NCI-H1092 treated with DMSO at 0.1 percent for 48 hours (cell line): Measurements from ENCODE around the gene KLLN.
A peak's percentile ranks its signal among the peaks of the same experiment; 100 is the strongest.
"Not testable (repeated sequence)": the region's sequence is repeated elsewhere in the genome, so short reads cannot be mapped to it uniquely, and the experiment has no call there.

Source experiments
- DNase-seq: peaks from one replicate; lab custom pipeline; 2025; lab: John Stamatoyannopoulos, UW

Gene KLLN, protein sequence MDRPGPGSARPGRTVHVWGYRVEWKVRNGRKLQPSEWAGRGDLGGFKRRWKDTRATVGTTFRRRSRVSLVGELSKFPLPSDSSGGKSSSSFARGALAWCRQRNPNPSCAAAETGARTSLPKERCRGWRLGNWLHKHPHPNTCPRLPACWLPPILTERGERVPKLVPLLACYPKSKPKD

DNA sequence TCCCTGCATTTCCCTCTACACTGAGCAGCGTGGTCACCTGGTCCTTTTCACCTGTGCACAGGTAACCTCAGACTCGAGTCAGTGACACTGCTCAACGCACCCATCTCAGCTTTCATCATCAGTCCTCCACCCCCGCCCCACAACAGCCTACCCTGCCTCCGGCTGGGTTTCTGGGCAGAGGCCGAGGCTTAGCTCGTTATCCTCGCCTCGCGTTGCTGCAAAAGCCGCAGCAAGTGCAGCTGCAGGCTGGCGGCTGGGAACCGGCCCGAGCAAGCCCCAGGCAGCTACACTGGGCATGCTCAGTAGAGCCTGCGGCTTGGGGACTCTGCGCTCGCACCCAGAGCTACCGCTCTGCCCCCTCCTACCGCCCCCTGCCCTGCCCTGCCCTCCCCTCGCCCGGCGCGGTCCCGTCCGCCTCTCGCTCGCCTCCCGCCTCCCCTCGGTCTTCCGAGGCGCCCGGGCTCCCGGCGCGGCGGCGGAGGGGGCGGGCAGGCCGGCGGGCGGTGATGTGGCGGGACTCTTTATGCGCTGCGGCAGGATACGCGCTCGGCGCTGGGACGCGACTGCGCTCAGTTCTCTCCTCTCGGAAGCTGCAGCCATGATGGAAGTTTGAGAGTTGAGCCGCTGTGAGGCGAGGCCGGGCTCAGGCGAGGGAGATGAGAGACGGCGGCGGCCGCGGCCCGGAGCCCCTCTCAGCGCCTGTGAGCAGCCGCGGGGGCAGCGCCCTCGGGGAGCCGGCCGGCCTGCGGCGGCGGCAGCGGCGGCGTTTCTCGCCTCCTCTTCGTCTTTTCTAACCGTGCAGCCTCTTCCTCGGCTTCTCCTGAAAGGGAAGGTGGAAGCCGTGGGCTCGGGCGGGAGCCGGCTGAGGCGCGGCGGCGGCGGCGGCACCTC is at the start of gene KLLN, which contains the start of gene PTEN:
KLLN (minus strand) TSS at position 481 of the 891 bp plus-strand sequence. CDS start 1,046 bp downstream, outside the sequence.
PTEN (plus strand) TSS at position 573 of the 891 bp plus-strand sequence. CDS start 845 bp downstream, outside the sequence.
- DNase-seq: peak; percentile 82

DNA sequence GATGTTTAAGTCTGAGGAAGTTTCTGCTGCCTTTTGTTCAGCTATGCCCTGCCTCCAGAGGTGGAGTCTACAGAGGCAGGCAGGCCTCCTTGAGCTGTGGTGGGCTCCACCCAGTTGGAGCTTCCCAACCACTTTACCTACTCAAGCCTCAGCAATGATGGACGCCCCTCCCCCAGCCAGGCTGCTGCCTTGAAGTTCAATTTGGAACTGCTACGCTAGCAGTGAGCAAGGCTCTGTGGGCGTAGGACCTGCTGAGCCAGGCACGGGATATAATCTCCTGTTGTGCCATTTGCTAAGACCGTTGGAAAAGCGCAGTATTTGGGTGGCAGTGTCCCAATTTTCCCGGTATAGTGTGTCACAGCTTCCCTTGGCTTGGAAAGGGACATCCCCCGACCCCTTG is 40.1 kb upstream of the KLLN start:
- DNase-seq: not testable (repeated sequence)

DNA sequence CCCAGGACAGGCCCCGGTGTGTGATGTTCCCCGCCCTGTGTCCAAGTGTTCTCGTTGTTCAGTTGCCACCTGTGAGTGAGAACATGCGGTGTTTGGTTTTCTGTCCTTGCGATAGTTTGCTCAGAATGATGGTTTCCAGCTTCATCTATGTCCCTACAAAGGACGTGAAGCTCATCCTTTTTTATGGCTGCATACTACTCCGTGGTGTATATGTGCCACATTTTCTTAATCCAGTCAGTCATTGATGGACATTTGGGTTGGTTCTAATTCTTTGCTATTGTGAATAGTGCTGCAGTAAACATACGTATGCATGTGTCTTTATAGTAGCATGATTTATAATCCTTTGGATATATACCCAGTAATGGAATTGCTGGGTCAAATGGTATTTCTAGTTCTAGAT is 34.6 kb upstream of the KLLN start:
- DNase-seq: not testable (repeated sequence)

DNA sequence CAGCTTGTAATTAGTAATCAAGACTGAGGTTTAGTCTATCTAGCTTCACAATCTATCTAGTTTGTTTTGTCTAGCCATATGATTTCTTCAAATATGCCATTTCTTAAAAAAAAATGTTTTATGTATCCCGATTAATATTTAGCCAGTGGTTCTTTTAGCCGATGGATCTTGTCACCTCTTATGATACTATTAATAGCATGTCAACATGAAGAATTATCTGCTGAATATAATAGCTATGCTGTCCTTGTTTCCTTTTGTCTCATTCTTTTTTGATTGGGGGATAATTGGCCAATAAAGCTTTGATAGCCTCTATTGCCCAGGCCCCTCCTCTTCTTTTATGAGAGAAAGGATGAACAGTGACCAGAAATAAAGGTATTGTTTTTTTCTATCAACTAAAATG is 32.9 kb upstream of the KLLN start:
- no peak for DNase-seq

DNA sequence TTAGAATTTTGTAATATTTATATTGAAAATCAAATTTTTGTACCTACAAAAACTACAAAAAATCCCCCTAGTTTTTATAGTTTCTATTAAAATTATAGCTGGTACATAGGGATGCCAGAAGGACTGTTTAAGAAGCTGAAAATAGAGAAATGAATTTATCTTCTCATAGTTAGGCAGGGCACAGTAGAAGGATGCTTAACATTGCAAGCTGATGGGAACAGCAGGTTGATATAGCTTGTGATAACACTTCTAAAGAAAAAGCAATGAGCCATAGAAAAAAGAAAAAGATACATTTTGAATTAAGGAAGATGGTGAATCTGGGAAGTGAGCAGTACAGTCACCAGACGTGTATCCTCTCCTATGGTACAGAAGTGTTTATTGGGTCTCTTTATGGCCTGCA is 32.1 kb upstream of the KLLN start:
- no peak for DNase-seq

DNA sequence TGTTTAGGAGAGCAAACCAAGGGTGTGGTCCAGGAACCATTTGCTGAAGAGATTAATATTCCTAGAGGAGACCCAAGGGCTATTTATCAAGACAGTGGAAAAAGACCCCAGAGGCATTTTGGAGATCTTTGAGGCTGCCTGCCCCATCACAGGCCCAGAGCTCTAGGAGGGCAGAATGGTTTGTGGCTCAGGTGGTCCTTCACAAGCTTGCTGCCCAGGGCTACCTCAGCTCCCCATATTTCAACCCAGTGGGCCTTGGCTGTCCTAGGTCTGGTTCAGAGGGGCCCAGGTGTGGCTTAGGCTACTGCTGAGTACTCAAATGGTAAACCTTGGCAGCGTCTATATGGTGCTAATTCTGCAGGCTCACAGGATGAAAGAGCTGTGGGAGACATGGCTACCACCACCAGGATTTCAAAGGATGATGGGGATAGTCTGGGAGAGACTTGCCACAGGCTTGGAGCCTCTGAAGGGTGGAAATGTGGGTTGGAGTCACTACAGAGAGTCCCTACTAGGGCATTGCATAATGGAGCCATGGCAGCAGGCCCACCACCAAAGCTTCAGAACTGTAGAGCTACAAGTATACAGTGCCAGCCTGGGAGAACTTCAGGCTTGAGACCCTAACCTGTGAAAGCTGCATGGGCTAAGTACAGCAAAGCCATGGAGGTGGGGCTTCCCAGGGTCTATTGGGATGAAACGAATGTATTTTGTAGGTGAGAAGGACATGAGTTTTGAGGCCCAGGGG is 24.4 kb upstream of the KLLN start:
- no peak for DNase-seq

DNA sequence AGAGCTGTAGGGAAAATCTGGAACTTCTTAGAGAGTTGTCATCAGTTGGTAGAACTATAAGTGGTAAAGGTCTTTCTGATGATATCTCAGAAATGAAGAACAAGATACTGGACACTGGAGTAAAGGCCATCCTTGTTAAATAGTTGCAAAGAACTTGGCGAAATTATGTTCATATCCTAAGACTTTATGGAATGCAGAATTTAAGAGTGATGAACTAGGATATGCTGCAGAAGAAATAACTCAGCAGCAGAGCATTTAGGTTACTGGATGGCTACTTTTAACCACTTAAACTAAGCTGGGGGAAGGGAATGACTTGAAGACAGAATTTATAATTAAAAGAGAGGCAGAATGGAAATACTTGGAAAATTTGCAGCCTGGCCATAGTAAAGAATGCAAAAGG is 23.8 kb upstream of the KLLN start:
- no peak for DNase-seq

DNA sequence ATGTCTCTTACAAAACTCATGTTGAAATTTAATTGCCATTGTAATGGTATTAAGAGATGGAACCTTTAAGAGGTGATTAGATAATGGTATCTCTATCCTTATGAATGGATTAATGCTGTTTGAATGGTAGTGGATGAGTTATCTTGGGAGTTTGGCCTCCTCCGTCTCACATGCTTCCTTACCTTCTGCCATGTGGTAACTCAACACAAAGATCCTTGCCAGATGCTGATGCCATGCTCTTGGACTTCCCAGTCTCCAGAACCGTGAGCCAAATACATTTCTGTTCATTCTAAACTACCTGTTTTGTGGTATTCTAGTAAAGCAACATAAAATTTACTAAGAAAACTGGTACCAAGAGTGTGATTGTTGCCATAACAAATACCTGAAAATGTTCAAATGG is 23.3 kb upstream of the KLLN start:
- DNase-seq: no peak

DNA sequence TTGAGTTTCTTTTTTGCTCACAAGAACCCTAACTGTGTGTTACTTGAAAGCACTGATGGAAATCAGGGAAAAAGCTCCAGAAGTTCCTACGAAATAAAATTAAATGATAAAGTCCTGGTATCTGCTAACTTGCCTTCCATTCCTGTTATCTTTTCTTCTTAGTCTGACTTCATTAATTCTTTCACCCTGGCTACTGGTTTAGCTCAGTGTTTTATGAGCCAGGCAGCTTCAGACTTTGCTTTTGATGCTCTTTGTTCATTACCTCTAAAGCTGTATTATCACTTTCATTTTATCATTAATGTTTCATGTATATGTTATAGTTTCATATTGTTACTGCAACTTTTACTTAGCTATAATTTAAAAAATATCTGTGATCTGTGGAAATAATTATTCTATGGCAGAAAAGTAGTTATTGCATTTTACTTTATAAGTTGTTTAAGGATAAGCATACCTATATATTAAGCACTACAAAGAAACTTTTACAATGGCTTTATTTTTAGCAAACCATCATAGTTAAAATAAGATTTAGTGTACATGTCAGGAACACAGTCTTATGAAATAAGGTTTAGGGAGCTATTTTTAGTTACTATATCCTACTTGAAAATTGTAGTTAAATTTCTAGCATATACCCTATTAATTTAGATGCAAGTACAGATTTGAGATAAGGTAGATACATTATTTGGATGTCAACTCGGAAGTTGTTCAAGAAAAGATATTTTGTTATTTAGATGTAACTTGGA is 19.4 kb upstream of the KLLN start:
- DNase-seq: no peak

DNA sequence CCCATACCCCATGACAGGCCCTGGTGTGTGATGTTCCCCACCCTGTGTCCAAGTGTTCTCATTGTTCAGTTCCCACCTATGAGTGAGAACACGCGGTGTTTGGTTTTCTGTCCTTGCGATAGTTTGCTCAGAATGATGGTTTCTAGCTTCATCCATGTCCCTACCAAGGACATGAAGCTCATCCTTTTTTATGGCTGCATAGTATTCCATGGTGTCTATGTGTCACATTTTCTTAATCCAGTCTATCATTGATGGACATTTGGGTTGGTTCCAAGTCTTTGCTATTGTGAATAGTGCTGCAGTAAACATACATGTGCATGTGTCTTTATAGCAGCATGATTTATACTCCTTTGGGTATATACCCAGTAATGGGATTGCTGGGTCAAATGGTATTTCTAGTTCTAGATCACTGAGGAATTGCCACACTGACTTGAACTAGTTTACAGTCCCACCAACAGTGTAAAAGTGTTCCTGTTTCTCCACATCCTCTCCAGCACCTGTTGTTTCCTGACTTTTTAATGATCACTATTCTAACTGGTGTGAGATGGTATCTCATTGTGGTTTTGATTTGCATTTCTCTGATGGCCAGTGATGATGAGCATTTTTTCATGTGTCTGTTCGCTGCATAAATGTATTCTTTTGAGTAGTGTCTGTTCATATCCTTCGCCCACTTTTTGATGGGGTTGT is 18.2 kb upstream of the KLLN start:
- not testable (repeated sequence) for DNase-seq

DNA sequence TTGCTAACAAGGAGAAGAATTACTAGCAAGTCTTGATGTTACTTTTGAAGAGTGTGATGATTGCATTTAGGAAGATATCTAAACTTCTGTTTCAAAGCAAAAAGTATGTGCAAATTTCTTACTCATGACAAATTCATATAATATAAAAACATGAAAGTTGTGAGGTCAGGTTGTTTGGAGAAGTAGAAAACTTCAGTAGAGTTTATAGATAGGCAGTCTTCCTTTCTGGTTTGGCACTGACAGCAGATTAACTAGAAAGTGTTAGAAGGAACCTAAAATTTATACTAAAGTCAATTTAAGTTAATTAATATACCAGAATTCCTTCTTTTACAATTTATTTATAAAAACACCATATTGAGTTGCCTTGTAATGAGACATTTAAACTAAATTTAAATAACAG is 17.0 kb upstream of the KLLN start:
- no peak for DNase-seq

DNA sequence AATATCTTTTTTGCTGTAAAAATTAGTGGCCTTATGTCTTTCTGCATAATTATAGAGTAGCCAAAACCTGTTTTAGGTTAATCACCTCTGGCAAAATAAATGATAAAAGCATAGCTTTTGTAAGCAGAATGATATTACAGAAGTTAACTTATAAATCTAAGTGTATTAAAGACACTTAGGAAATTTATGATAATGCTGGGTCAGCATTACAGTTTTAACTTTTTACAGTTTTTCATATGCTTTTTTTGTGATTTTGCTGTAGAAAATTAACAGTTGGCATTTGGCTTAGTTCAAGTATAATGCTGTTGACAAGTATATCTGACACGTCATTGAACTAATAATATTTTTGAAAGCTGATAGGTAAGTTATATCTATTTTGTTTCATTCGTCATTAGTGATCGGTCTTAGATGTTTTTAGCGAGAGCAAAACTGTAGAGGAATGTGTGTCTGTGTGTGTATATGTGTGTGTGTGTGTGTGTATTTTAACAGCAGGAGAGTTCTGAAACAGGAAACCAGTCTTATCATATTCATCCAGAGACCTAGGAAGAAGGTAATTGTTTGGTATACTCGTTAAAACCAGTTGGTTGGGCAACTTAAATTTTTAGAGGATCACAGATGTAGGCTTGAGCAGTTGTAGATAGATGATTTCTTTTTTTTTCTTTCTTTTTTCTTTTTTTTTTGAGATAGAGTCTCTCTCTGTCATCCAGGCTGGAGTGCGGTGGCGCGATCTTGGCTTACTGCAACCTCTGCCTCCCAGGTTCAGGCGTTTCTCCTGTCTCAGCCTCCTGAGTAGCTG is 15.5 kb upstream of the KLLN start:
- DNase-seq: no peak

DNA sequence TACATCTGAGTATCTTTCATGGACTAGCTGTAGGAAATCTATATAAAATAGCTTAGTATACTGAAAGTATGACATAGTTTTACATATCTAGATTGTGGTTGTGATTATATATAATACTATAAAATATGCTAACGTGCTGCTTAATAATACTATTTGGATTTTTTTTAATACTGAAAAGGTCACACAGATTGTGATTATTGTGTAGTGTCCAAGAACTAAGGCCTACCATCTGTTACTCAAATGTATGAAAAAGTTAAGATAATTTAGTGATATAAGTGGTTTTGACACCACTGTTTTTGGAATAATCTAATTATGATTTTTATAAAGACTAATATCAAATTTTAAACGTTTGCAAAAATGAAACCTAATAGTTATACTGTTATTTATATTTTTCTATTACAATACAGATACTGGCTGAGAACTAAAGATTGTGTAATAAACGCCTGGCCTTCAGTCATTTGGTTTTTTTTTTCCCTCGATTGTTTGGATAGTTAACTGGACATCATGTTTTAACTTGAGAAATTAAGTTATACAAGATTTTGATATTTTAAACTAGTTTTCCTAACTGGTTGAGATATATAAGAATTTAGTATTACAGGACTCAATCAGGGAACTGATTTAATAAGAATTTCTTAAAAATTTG is 12.7 kb upstream of the KLLN start:
- no peak for DNase-seq

DNA sequence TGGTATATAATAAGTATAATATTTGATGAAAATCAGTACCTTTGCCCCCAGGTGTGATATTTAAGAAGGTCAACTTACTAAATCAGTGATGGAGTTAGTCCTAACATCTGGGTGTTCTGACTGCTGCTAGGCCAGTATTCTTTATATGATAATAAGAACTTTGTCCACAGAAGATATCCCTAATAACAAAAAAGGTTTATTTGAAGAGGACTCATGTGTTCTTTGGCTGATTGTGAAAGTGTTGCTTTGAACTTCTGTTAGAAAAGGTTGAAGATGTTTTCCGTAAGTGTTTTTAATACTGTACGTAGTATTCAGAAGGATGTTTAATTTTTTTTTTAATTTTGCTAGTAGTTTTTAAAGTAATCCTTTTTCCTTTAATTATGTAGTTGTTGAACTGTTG is 10.3 kb upstream of the KLLN start:
- DNase-seq: no peak

DNA sequence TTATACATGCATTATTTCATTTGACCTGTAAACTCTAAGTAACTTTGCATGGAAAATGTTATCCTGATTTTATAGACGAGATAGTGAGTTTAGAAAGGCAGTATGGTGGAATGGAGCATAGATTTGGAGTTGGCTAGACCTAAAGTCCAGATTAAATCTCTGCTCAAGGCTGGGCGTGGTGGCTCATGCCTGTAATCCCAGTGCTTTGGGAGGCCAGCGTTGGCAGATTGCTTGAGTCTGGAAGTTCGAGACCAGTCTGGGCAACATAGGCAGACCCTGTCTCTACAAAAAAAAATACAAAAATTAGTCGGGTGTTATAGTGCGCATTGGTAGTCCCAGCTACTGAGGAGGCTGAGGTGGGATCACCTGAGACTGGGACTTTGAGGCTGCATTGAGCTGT is 9.5 kb upstream of the KLLN start:
- DNase-seq: no peak

DNA sequence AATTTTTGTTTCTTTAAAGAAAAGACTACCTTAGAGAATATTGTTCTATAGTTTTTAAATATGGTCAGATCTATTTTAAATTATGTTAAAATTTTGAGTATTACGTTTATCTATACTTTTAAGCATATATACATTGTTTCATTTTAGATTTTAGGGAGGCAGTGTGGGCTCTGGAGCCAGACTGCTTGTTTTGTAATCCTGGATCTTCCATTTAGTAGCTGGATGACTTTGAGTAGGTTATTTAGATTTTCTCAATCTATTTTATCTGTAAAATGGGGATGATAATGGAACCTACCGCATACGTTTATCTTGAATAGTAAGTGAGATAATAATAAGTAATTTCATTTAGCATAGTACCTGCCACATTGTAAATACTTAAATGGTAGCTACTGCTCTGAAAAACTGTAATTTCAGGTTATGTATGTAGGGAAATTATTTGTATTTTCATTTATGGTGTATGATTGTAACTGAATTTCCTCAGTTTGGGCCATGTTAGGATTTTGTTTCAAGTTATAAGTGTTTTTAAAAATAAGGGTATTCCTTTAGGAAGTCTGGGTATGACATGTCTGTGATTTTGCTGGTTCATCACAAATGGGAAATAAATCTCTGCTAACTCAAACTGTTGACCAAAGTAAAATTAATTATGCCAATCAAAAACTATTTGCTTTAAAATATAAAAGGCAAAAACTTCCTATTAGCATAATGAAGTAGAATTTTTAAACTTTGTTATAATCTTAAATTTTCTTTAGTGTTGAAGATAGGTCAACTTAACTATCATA is 6.6 kb upstream of the KLLN start:
- DNase-seq: no peak

DNA sequence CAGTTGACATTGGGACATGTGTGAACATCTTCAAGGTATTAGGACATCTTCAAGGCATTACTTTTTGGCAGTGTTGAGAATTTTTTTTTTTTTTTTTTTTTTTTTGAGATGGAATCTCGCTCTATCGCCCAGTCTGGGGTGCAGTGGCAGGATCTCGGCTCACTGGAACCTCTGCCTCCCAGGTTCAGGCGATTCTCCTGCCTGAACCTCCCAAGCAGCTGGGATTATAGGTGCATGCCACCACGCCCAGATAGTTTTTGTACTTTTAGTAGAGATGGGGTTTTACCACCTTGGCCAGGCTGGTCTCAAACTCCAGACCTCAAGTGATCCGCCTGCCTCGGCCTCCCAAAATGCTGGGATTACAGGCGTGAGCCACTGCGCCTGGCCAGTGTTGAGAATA is 5.8 kb upstream of the KLLN start:
- DNase-seq: not testable (repeated sequence)

DNA sequence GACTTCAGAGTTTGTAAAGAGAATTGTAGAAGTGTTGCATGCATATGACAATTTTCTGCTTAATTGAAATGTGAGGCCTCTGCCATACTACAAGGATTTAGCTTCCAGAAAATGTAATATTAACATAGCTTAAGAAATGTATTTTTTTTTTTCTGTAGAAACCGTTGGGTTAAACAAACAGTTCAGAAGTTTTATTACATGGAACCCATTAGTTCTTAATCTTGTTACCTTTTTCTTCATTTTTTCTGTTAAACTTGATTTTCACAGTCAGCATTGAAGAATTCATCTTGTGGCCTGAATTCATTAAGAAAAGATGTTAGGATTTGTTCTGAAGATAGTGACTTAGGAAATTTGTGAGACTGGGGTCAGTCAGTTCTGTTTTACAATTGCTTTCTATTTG is 4.9 kb upstream of the KLLN start:
- no peak for DNase-seq

DNA sequence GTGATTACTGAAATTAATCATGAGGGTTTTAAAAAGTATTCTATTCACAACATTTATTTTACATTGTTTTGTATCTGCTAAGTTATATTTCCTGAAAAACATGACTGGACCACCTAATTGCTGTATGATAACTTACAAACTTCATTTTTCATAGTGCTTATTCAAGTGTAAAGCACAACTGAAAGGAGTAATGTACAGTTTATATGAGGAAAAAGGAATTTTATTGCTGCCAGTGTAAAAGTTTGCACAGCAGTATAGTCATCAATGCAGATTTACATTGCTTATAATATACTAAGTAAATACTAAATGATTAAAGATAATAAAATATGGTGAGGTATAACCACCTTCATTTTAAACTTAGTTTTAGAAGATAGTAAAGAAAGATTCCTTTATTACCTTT is 4.1 kb upstream of the KLLN start:
- no peak for DNase-seq
